HG03432 (cell line): Measurements from ENCODE around the gene MSLN.

ENCODE experiments used
- ATAC-seq: cut with Tn5 transposase; IDR thresholded peaks from one replicate; pipeline ENCODE4 v1.9.1; 2021; ENCODE audit warnings: mild to moderate bottlenecking, moderate library complexity; ENCODE audit not compliant: unreplicated experiment

The MSLN gene

GRCh38 chr16:788399-789126, 28.0 kb downstream of the MSLN start, which contains the start of gene CHTF18:
TSS of gene CHTF18 (plus strand) at chr16:788620. CDS start at chr16:788685, 65 bp downstream.
- peak; percentile 74 for ATAC-seq

- ATAC-seq: no peak
These were observed 28.8 kb downstream of the MSLN start for GRCh38 chr16:789191-789850.

DNA sequence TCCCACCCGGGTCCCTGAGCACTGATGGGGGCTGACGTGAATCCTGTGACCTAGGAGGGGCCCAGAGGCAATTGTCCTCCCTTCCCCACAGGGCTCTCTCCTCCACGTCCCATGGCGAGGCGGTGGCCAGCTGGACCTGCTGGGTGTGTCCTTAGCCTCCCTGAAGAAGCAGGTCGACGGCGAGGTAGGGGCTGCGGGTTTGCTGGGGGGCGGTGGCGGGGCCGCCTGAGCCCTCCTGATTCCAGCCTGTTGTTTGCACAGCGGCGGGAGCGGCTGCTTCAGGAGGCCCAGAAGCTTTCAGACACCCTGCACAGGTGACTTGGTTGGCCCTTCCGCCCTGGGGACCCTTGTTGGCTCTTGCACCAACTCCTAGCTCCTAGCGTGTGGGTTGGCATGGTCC, 29.6 kb downstream of the MSLN start:
- no peak for ATAC-seq

DNA sequence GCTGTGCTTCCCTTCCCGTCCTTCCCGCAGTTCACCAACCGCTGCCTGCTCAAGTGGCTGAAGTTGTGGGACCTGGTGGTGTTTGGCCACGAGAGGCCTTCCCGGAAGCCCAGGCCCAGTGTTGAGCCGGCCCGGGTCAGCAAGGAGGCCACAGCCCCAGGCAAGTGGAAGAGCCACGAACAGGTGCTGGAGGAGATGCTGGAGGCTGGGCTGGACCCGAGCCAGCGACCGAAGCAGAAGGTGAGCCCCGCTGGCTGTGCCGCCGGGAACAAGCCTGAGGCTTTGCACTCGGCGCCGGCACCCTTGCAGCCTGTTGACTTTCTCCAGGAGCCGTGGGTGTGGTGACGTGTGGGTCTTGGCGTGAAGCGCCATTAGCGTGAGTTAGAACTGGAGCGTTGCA, 30.6 kb downstream of the MSLN start:
- no peak for ATAC-seq

DNA sequence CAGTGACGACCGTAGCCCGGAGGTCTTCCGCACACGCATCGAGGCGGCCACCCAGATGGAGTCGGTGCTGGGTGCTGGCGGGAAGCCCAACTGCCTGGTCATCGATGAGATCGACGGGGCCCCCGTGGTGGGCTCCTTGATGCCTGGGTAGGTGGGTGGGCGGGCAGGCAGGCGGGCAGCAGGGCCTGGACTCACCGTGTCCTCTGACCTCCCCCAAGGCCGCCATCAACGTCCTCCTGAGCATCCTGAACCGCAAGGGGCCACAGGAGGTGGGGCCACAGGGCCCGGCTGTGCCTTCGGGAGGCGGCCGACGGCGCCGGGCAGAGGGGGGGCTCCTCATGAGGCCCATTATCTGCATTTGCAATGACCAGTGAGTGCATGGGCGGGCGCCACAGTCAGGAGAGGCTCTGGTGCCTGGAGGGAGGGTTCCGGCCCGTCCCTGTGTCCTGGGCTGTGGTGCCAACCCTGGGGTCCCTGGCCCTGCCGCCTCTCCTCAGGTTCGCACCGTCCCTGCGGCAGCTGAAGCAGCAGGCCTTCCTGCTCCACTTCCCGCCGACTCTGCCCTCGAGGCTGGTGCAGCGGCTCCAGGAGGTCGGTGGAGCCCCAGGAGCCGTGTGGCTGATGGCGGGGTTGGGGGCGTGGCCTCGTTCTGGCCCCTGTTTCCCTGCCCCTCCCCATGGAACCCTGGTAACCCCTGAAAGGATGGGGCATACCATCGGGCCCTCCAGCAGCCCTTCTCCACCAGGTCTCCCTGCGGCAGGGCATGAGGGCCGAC, 31.9 kb downstream of the MSLN start:
- ATAC-seq: no peak

DNA sequence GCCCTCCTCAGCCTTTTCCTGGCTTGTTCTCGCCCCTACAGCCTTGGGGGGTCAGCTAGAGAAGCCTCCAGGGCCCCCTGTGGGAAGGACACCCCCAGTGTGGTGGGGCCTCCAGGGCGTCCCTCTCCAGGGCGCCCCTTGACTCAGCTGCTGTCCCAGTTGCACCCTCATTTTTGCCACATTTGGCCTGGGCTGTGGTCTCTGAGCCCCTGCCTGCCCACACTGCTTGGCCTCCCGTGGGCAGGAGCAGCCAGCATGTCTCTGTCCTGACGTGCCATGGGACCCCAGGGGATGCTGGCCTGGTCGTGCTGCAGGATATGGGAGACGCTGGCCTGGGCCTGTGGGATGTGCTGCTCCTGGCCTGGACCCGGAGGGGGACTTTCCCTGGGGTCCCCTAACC, 32.9 kb downstream of the MSLN start:
- ATAC-seq: no peak

DNA sequence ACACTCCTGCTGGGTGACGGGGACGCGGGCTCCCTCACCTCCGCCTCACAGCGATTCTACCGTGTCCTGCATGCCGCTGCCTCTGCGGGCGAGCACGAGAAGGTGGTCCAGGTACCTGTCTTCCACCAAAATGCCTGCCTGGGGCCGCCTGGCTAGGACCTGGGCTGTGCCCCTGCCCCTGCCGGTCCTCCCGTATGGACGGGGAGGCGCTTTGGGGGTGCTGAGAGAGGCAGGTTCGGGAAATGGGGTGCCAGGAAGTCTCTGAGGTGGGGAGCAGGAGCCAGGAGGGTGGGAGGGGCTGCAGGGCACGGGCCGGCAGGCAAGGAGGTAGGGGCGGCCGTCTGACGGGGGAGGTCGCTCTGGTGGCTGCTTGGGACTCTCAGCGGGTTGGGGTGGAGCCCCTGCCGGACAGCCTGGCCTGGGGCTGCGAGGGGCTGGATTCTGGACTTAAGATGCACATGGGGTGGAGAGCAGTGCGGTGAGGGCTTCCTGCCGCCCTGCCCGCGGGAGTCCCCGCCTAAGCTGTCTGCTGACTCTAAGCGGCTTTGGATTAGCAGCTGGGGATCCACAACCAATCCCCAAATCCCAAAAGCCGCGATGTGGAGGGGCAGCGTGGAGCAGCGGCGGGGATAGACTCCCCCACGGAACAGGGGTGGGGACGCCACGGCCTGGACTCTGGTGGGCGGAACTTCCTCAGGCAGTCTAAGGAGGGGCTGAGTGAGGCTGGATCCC, 33.7 kb downstream of the MSLN start:
- no peak for ATAC-seq

- ATAC-seq: no peak
These were observed 34.4 kb downstream of the MSLN start for GRCh38 chr16:794853-795466.

GRCh38 chr16:795580-796229, 35.2 kb downstream of the MSLN start:
- ATAC-seq: no peak

GRCh38 chr16:796296-797119, 36.0 kb downstream of the MSLN start:
- ATAC-seq: no peak

- ATAC-seq: no peak
These were observed 36.5 kb downstream of the MSLN start for GRCh38 chr16:797120-797420.

- no peak for ATAC-seq
These were observed 37.2 kb downstream of the MSLN start for GRCh38 chr16:797686-798085.

- no peak for ATAC-seq
These were observed 38.1 kb downstream of the MSLN start for GRCh38 chr16:798666-799065.

DNA sequence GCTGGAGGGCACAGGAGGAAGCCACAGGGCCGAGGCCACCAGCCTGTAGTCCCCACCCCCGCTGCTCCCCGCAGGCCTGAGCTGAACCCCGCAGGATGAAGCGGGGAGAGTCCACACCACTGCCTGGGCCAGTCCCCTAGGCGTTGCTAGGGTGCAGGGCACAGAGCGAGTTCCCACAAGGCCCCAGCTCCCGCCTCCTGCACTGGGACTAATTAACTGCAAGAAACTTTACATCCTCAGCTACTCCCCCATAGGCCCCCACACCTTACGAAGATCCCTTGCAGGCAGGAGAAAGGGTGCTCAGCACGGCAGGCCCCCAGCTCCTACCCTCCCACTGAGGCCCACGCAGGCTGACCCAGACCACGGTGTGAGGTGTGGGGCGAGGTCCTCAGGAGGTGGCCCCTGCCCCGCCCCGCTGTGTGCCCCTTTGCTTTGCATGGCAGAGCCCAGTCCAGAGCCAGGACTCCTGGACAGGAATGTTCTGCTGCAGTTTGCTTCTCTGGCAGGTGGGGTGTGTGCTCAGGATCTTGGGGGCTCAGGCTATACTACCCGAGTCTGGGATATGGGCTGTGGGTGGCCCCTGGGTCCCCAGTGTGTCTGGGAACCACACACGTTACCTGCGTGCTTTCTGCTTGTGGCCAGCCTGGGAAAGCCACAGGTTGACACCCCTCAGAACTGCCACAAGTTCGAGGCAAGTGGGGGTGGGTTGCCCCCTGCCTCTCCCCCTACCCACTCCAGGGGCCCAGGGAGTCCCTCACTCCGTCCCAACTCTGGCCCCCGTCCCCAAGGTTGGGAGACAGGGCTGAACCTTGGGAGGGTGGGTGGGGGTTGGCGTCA, 38.8 kb downstream of the MSLN start:
- no peak for ATAC-seq

- ATAC-seq: no peak
These were observed 39.7 kb downstream of the MSLN start, which contains the start of gene GNG13 for GRCh38 chr16:799948-800833. TSS of gene GNG13 (minus strand) at chr16:800734. CDS start at chr16:799077, 1,657 bp downstream.

GRCh38 chr16:800834-801511, 40.4 kb downstream of the MSLN start:
- no peak for ATAC-seq
